ENCODE data around the gene AGMO.

AGMO gene

GRCh38 chr7:15378494-15379145 is 183.2 kb downstream of the AGMO start:
- DNase-seq = no peak

DNA sequence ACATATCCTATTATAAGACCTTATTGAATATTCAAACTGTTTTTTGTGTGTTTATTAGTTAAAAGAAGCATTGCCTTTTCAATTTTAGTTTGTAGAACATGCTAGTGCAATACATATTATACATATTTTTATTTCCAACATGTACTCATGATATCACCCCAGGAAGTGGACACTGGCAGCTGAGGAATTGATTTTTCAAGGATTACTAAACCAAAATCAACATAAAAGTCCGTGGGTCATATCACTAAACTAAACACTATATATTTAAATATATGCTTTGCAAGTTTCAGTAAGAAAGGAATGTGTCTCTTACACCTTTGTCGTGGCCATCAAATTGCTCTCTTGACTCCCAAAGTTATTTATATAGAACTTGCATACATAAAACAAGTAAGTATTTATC is 185.2 kb downstream of the AGMO start:
- no peak for DNase-seq

- DNase-seq = no peak
Observed at GRCh38 chr7:15370441-15370840, 191.4 kb downstream of the AGMO start.

DNA sequence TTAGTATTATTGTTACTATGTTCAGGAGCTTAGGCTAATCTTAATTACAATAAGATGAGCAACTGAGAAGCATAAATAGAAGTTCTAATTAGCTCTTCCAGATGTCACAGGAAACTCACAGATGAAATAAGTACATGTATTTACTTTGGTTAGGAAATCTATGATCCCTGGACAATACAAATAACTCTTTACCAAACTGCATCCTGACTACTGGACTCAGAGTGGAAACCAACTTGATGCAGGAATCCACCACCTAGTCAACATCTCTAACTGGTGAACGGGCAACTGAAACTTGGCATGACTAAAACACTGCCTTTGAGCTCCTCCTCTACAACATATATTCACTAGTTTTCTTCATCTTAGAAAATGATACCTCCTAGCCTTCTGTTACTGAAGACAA is 193.2 kb downstream of the AGMO start:
- DNase-seq = no peak

- DNase-seq = no peak
Observed at GRCh38 chr7:15367897-15368296, 193.9 kb downstream of the AGMO start.

GRCh38 chr7:15358112-15358511 is 203.7 kb downstream of the AGMO start:
- DNase-seq = no peak

GRCh38 chr7:15352421-15353206 is 209.2 kb downstream of the AGMO start:
- no peak for DNase-seq

DNA sequence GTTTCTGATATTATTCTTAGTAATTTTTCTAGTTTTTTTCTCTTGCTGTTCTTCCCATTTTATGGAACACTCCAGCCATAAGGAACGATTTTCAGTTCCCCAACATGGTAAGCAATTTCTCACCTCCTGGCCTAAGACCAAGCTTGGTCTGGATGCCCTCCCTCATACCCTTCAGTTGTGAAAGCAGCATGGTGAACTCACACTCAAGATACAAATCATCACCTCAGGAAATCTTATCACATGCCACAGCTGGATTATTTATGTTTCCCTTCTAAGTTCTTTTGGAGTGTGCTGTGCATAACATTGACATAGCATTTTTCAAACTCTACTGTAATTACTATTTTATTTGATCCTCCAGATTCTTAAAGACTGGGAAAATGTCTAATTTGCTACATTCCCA is 216.6 kb downstream of the AGMO start:
- DNase-seq = no peak

- DNase-seq = no peak
Observed at GRCh38 chr7:15341817-15342216, 220.0 kb downstream of the AGMO start.

DNA sequence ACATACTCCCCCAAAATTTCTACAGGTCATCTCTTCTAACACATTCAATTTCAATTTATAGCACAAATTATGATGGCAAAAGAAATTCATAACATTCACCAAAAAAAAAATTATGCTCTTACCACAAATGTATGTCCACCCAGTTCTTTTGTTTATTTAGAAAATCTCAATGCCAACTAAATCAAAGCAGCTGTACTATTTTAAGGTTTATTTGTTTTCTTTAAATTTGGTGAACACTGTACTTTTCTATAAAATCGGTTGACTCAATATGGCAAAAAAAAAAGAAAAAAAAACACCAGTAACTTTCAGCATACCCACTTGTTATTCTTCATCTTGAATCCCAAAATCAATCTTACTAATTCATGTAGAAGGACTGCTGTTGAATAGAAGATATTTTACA is 225.7 kb downstream of the AGMO start:
- no peak for DNase-seq

DNA sequence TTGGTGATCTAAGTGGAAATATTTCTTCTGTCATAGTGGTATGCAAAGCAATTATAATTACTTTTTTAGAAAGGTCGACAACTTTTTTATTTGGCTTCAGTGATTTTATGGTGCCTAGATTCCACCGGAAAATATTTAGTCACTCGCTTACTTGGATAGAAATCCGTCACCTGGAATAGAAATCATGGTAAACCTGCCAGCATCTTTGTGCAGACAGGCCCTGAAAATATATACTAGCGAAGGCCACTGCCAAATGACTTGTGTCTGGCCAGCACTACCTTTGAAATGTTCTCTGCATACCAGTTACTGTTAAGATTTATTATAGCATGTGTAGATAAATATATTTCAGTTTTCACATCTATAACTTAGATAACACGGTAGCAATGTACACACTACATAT is 226.4 kb downstream of the AGMO start:
- DNase-seq = no peak

- DNase-seq = no peak
Observed at GRCh38 chr7:15334536-15335263, 227.1 kb downstream of the AGMO start.

GRCh38 chr7:15332956-15333355 is 228.9 kb downstream of the AGMO start:
- DNase-seq = peak in 1 of 2 experiments; percentile 10

GRCh38 chr7:15330943-15331342 is 230.9 kb downstream of the AGMO start:
- no peak for DNase-seq

DNA sequence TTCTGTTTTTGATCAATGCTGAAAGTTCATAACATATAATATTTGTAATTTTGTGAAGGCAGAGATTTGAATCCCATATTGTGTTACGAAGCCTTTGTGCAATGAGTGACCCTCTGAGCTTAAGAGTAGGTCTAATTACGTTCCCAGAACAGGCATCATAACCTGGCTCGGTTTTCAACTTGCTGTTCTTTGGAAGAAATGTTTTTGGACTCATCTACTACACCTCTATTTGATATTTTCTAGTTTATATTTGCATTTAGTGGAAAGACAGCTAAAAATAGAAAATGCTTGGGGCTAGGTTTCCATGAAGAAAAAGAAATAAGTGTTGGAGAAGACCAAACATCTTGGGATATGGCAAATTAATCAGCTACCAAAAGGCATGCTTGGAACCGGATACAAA is 234.8 kb downstream of the AGMO start:
- no peak for DNase-seq

GRCh38 chr7:15326044-15326644 is 235.7 kb downstream of the AGMO start:
- no peak for DNase-seq

- DNase-seq = no peak
Observed at GRCh38 chr7:15323550-15323949, 238.3 kb downstream of the AGMO start.

- no peak for DNase-seq
Observed at GRCh38 chr7:15317215-15317614, 244.6 kb downstream of the AGMO start.

GRCh38 chr7:15315678-15316077 is 246.1 kb downstream of the AGMO start:
- DNase-seq = no peak

- no peak for DNase-seq
Observed at GRCh38 chr7:15314922-15315321, 246.9 kb downstream of the AGMO start.

DNA sequence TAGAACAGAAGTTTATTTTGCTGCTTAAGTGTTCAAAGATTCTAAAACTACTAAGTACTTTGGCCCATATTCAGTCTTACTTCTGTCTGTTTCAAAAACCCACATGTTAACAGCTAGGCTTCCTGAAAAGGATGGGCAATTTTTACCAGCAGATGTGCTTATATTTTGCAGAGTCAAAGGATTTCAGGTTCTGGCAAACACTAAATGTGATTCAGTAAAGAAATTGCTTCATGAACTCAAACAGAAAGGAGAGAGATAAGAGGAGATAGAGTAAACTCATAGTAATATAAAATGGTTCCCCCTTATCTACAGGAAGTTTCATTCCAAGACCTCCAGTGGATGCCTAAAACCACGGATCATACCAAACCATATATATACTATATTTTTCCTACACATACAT is 248.5 kb downstream of the AGMO start:
- no peak for DNase-seq

DNA sequence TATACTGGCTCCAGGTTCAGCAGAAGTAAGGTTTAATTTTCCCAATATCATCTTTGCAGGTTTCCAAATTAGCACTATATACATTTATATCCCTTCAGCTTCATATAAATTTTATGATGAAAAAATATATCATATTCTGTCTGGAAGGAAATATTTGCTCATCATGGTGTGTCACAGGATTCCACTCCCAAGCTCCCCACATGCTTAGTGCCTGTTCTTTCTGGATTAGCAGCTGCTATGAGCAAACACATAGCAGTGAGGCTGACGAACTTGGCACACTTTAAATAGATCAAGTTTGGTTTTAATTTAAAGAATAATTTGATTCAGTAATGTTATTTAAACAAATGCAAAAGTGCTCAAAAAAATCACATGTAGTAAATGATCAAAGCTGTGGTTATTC is 251.9 kb downstream of the AGMO start:
- no peak for DNase-seq

GRCh38 chr7:15308821-15309220 is 253.0 kb downstream of the AGMO start:
- DNase-seq = no peak

DNA sequence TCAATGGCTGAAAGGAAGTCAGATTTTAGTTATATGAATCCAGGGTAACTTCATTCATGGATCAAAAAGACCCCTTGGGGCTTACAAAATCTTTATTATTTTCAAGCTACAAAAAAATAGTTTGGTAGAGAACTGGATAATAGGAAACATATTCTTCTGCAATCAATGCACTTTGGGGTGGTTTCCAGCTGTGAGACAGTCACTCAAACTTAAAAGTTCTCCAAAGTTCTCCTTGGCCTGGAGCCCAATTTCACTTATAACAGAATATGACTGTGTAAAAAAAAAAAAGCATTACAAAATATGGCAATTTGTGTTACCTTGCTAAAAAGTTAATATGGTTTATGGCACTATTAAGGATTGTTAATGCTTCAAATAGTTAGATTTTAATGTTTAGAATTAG is 255.5 kb downstream of the AGMO start:
- no peak for DNase-seq
